ENCODE measurements around the gene POU6F2.
"Not testable (repeated sequence)": the region's sequence is repeated elsewhere in the genome, so short reads cannot be mapped to it uniquely, and the experiment has no call there.

POU6F2 gene

DNA sequence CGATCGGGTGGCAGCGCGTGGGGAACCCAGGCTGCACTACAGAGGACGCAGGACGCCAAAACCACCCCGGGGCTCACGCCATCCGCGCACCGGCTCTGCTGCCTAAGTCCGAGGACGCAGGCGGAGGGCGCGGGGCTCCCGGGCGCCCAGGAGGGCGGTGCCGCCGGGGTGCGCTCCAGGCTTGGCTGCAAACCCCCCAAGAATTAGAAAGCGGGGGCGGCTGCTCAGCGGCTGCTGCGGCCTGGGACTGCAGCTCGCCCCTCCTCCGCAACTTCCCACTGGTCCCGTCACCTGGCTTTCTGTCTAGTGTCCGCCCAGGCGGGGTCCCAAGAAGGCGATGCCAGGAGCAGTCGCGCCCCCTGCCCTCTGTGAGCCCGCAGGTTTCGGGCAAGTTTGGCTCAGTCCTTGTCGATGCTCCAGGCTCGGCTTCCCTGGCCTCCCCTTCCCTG, 1.7 kb upstream of the POU6F2 start:
- no peak overlapping the region for H3K27ac ChIP-seq (ENCODE audit: insufficient read depth, low read depth, low read length, poor library complexity, severe bottlenecking)
- peaks cover 9% of the 10 kb centered on the region for H3K27me3 ChIP-seq (ENCODE audit: control insufficient read depth, insufficient read depth, low read length, poor library complexity, severe bottlenecking)
- H3K4me1 ChIP-seq (ENCODE audit: control insufficient read depth, insufficient read depth, low read length), result peaks cover 9% of the 10 kb centered on the region
- H3K36me3 ChIP-seq (ENCODE audit: control insufficient read depth, insufficient read depth, low read length), result no peaks in the 10 kb centered on the region
- H3K9me3 ChIP-seq (ENCODE audit: control insufficient read depth, low read length), result no peaks in the 10 kb centered on the region
- 9 to 11% methylated on average over 38 of the region's 38 CpGs for WGBS, 2 experiments
- peak overlapping the region; percentile 39 for H3K4me3 ChIP-seq (ENCODE audit: insufficient read depth, low read depth, low read length)

DNA sequence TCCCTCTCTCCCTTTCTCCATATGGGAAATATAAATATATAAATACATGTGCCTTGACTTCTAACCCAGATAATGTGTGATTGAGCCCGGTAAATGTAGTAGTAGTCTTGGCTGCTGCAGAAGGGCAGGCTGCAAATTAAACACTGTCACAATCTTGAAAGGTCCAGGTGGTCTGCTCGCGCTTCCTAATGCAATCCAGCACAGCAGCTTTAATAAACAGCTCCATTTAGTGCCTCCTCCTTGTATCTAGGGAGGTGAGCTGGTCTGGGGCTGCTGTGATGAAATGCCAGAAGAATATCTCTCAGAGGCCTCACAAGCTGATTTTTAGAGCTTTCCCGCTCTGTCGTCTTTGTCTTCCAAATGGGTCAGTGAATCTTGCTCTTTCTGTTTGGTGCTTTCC, 782 bp downstream of the POU6F2 start:
- 43 to 53% methylated on average over 4 to 5 of the region's 5 CpGs for WGBS, 2 experiments

DNA sequence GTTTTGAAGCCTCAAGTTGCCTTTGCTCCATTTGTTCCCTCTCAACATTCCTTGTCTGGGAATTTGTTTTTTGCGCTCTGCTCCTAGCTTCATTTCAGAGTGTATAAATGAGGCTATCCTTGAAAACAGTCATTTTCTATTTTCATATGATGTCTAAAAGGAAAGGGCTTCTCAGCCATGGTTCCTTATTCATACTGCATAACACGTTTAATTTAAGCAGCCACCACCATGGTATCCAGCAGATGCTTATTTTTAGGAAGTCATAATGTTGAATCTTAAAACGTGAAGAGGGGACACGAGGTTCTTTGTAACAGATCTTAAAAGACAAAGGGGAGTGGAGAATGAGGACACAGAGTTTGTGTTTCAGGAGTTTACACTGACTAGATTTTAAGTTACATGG, 14.5 kb downstream of the POU6F2 start:
- no peaks in the 10 kb centered on the region for H3K27me3 ChIP-seq (ENCODE audit: control insufficient read depth, insufficient read depth, low read length, poor library complexity, severe bottlenecking)
- no peaks in the 10 kb centered on the region for H3K4me1 ChIP-seq (ENCODE audit: control insufficient read depth, insufficient read depth, low read length)
- H3K9me3 ChIP-seq (ENCODE audit: control insufficient read depth, low read length), result no peaks in the 10 kb centered on the region
- H3K36me3 ChIP-seq (ENCODE audit: control insufficient read depth, insufficient read depth, low read length), result no peaks in the 10 kb centered on the region
- WGBS, 2 experiments, result 86 to 90% methylated on average over 3 to 4 of the region's 4 CpGs
- H3K27ac ChIP-seq (ENCODE audit: insufficient read depth, low read depth, low read length, poor library complexity, severe bottlenecking), result no peak overlapping the region
- no peak overlapping the region for H3K4me3 ChIP-seq (ENCODE audit: insufficient read depth, low read depth, low read length)

More for the DNA sequence above, 782 bp downstream of the POU6F2 start:
- H3K9me3 ChIP-seq (ENCODE audit: control insufficient read depth, low read length), result no peaks in the 10 kb centered on the region
- H3K4me1 ChIP-seq (ENCODE audit: control insufficient read depth, insufficient read depth, low read length), result peaks cover 9% of the 10 kb centered on the region
- no peaks in the 10 kb centered on the region for H3K36me3 ChIP-seq (ENCODE audit: control insufficient read depth, insufficient read depth, low read length)
- no peak overlapping the region for H3K4me3 ChIP-seq (ENCODE audit: insufficient read depth, low read depth, low read length)
- H3K27me3 ChIP-seq (ENCODE audit: control insufficient read depth, insufficient read depth, low read length, poor library complexity, severe bottlenecking), result peaks cover 9% of the 10 kb centered on the region
- no peak overlapping the region for H3K27ac ChIP-seq (ENCODE audit: insufficient read depth, low read depth, low read length, poor library complexity, severe bottlenecking)

DNA sequence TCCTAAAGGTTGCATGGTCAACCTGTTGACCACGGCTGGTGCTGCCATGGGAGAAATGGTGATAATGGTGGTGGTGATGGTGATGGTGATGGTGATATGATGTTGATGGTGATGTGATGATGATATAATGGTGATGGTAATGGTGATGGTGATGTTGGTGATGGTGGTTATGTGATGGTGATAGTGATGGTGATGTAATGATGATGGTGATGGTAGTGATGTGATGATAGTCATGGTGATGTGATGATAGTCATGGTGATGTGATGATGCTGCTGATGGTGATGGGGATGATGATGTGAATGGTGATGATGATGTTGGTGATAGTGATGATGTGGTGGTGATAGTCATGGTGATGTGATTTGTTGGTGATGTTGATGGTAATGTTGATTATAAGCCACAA, 23.9 kb downstream of the POU6F2 start:
- Histone ChIP-seq H3K4me1 (ENCODE audit: control insufficient read depth, insufficient read depth, low read length) (peaks cover 10% of the 10 kb centered on the region), H3K9me3 (ENCODE audit: control insufficient read depth, low read length) (no peaks in the 10 kb centered on the region), H3K36me3 (ENCODE audit: control insufficient read depth, insufficient read depth, low read length) (no peaks in the 10 kb centered on the region), H3K27ac (ENCODE audit: insufficient read depth, low read depth, low read length, poor library complexity, severe bottlenecking) (no peak overlapping the region), H3K27me3 (ENCODE audit: control insufficient read depth, insufficient read depth, low read length, poor library complexity, severe bottlenecking) (no peaks in the 10 kb centered on the region), H3K4me3 (ENCODE audit: insufficient read depth, low read depth, low read length) (no peak overlapping the region)
- 91 to 96% methylated on average over 1 of the region's 1 CpG for WGBS, 2 experiments

DNA sequence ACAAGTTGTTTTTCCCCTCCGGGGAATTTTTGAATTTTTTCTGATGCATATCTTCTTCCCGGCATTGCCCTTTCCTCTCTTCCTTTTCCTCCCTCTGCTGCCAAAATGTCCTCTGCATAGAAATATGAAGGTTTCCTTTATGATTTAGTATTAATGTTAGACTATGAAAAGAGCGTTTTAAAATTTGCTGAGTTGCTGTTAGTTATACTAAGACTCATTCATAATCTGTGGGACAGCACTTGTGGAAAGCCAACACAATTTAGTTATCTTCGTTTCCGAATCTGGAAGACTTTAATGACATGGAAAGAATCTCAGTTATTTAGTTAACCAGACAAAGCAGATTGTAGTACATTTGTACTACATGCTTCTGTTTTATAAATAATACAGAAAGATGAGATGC, 25.0 kb downstream of the POU6F2 start:
- Histone ChIP-seq H3K9me3 (ENCODE audit: control insufficient read depth, low read length) (no peaks in the 10 kb centered on the region), H3K27ac (ENCODE audit: insufficient read depth, low read depth, low read length, poor library complexity, severe bottlenecking) (no peak overlapping the region), H3K27me3 (ENCODE audit: control insufficient read depth, insufficient read depth, low read length, poor library complexity, severe bottlenecking) (no peaks in the 10 kb centered on the region), H3K4me1 (ENCODE audit: control insufficient read depth, insufficient read depth, low read length) (peaks cover 10% of the 10 kb centered on the region), H3K4me3 (ENCODE audit: insufficient read depth, low read depth, low read length) (no peak overlapping the region), H3K36me3 (ENCODE audit: control insufficient read depth, insufficient read depth, low read length) (no peaks in the 10 kb centered on the region)
- 91 to 94% methylated on average over 4 to 5 of the region's 5 CpGs for WGBS, 2 experiments

DNA sequence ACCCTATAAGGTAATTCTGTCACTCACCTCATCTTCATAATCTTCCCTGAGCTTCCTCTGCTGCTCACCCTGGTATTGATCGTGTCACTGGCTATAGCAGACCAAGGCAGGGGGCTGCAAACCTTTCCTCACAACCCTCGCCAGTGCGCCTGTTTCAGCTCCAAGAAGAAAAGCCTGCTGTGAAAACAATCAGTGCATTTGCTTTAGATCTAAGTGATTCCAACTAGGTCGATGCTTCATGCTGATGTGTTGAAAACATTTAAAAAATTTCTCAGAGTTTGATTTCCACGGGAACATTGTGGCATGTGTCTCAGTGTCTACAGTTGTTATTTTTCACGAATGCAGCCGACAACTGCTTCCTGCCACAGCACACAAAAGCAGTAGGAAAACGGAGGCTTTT, 27.3 kb downstream of the POU6F2 start:
- H3K27me3 ChIP-seq (ENCODE audit: control insufficient read depth, insufficient read depth, low read length, poor library complexity, severe bottlenecking), result no peaks in the 10 kb centered on the region
- no peaks in the 10 kb centered on the region for H3K36me3 ChIP-seq (ENCODE audit: control insufficient read depth, insufficient read depth, low read length)
- no peak overlapping the region for H3K4me3 ChIP-seq (ENCODE audit: insufficient read depth, low read depth, low read length)
- no peak overlapping the region for H3K27ac ChIP-seq (ENCODE audit: insufficient read depth, low read depth, low read length, poor library complexity, severe bottlenecking)
- H3K4me1 ChIP-seq (ENCODE audit: control insufficient read depth, insufficient read depth, low read length), result peaks cover 10% of the 10 kb centered on the region
- H3K9me3 ChIP-seq (ENCODE audit: control insufficient read depth, low read length), result no peaks in the 10 kb centered on the region
- WGBS, 2 experiments, result 66 to 67% methylated on average over 8 of the region's 8 CpGs

DNA sequence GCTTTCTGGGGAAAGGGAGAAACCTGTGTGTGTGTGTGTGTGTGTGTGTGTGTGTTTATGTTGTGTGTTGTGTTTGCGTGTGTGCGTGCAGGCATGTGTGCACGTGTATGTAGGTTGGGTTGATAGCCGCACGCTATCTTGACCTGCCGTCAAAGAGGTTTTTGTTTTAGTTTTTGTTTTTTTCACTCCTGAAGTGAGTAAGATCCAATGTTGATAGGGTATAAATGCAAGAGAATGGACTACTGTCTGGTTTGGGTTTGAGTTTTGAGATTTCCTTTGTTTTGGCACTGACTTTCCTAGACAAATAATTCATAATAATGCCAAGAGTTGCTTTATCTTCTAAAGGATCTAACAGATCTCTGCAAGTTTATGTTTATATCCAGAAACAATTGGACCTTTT, 27.8 kb downstream of the POU6F2 start:
- H3K4me1 ChIP-seq (ENCODE audit: control insufficient read depth, insufficient read depth, low read length), result peaks cover 10% of the 10 kb centered on the region
- no peaks in the 10 kb centered on the region for H3K27me3 ChIP-seq (ENCODE audit: control insufficient read depth, insufficient read depth, low read length, poor library complexity, severe bottlenecking)
- H3K27ac ChIP-seq (ENCODE audit: insufficient read depth, low read depth, low read length, poor library complexity, severe bottlenecking), result no peak overlapping the region
- no peaks in the 10 kb centered on the region for H3K9me3 ChIP-seq (ENCODE audit: control insufficient read depth, low read length)
- H3K4me3 ChIP-seq (ENCODE audit: insufficient read depth, low read depth, low read length), result no peak overlapping the region
- no peaks in the 10 kb centered on the region for H3K36me3 ChIP-seq (ENCODE audit: control insufficient read depth, insufficient read depth, low read length)
- WGBS, 2 experiments, result 77 to 81% methylated on average over 6 of the region's 6 CpGs

DNA sequence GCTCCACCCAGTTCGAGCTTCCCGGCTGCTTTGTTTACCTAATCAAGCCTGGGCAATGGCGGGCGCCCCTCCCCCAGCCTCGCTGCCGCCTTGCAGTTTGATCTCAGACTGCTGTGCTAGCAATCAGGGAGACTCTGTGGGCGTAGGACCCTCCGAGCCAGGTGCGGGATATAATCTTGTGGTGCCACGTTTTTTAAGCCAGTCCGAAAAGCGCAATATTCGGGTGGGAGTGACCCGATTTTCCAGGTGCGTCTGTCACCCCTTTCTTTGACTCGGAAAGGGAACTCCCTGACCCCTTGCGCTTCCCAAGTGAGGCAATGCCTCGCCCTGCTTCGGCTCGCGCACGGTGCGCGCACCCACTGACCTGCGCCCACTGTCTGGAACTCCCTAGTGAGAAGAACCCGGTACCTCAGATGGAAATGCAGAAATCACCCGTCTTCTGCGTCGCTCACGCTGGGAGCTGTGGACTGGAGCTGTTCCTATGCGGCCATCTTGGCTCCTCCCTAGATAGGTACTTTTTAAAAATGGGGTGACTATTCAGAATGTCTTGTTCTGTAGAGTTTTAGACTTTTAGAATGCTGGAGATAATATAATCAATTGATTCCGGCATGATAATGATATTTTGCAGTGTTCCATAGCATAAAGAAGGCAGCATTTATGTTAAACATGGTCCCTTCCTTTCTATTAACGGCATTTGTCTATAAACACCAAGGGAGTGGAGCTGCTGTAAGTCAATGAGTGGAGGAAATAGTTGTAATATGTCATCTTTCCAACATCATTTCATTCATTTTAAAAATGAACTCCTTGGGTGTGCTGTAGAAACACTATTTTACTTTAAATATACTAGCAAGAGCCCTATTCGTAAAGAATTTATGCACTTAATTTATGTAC, 35.6 kb downstream of the POU6F2 start:
- not testable (repeated sequence) for H3K36me3 ChIP-seq (ENCODE audit: control insufficient read depth, insufficient read depth, low read length); H3K27ac ChIP-seq (ENCODE audit: insufficient read depth, low read depth, low read length, poor library complexity, severe bottlenecking); H3K4me3 ChIP-seq (ENCODE audit: insufficient read depth, low read depth, low read length); H3K27me3 ChIP-seq (ENCODE audit: control insufficient read depth, insufficient read depth, low read length, poor library complexity, severe bottlenecking); H3K4me1 ChIP-seq (ENCODE audit: control insufficient read depth, insufficient read depth, low read length); H3K9me3 ChIP-seq (ENCODE audit: control insufficient read depth, low read length)
- WGBS, 2 experiments, result 65% methylated on average over 30 to 31 of the region's 34 CpGs

DNA sequence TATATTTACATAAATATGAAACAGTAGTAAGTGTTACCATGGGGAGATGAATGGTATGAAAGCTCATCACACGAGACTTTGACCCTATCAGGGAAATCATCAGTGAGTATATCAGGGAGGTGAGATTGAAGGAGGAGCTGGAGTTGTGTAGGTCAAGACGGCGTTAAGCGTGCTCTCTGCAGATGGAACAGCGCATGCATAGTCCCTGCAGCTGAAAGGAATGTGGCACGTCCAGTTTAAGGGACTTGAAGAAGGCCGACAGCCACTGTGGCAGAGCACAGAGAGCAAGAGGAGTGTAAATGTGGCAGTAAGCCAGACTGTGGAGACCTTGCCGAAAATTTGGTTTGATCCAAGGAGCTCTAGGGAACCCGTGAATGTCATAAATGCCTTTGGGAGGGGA, 38.9 kb downstream of the POU6F2 start:
- Histone ChIP-seq H3K27me3 (ENCODE audit: control insufficient read depth, insufficient read depth, low read length, poor library complexity, severe bottlenecking) (no peaks in the 10 kb centered on the region), H3K4me3 (ENCODE audit: insufficient read depth, low read depth, low read length) (no peak overlapping the region), H3K9me3 (ENCODE audit: control insufficient read depth, low read length) (no peaks in the 10 kb centered on the region), H3K36me3 (ENCODE audit: control insufficient read depth, insufficient read depth, low read length) (no peaks in the 10 kb centered on the region), H3K4me1 (ENCODE audit: control insufficient read depth, insufficient read depth, low read length) (no peaks in the 10 kb centered on the region), H3K27ac (ENCODE audit: insufficient read depth, low read depth, low read length, poor library complexity, severe bottlenecking) (no peak overlapping the region)
- 91 to 95% methylated on average over 9 of the region's 9 CpGs for WGBS, 2 experiments

DNA sequence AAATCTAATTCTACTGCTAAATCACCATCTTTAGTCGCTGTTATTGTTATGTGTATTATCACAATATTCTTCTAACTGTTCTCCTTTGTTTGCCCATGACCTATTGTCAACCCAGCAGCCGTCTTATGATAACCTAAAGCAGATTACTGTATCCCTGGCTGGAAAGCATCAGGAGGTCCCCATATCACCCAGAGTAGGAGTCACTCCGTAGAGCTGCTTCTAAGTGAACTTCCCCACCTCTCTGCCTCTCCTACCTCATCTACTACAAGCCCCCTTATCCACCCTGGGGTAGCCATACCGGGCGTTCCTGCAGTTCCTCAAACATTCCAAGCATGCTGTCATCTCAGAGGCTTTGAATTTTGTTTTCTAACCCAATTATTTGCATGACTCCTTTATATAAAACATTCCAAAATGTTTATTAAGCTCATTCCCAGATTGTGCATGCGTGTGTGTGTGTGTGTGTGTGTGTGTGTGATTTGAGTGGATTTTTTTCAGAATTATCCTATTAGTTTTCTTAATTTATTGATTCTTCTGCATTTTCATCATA, 39.7 kb downstream of the POU6F2 start:
- Histone ChIP-seq H3K27me3 (ENCODE audit: control insufficient read depth, insufficient read depth, low read length, poor library complexity, severe bottlenecking) (no peaks in the 10 kb centered on the region), H3K4me3 (ENCODE audit: insufficient read depth, low read depth, low read length) (no peak overlapping the region), H3K36me3 (ENCODE audit: control insufficient read depth, insufficient read depth, low read length) (no peaks in the 10 kb centered on the region), H3K9me3 (ENCODE audit: control insufficient read depth, low read length) (no peaks in the 10 kb centered on the region), H3K27ac (ENCODE audit: insufficient read depth, low read depth, low read length, poor library complexity, severe bottlenecking) (no peak overlapping the region), H3K4me1 (ENCODE audit: control insufficient read depth, insufficient read depth, low read length) (no peaks in the 10 kb centered on the region)
- WGBS, 2 experiments, result 79 to 80% methylated on average over 4 to 5 of the region's 6 CpGs
